B cell (primary cell): ENCODE measurements around the gene SPPL2B.

Experiments
- CTCF ChIP-seq: fragments of 200-600 bp; IDR thresholded peaks from one replicate; pipeline ENCODE4 v1.8.0; 2022; ENCODE audit warnings: antibody characterized with exemption, mild to moderate bottlenecking
- EZH2 ChIP-seq: IDR thresholded peaks from 2 replicates; pipeline ENCODE4 v1.6.1; 2012; ENCODE audit warnings: borderline replicate concordance, low read depth, mild to moderate bottlenecking, moderate library complexity, low read length; ENCODE audit not compliant: insufficient read depth, poor library complexity, severe bottlenecking

GRCh38 chr19:2288338-2288817 is 40.1 kb upstream of the SPPL2B start:
- TF ChIP-seq CTCF = no peak
- no peak for TF ChIP-seq EZH2
